H9 (cell line): ENCODE measurements around the gene ARL4D. TPM values are rescaled to one million over a fixed set of nuclear protein-coding genes. Genes with fewer than 3 reads are reported as not detected.

Experiments used
- DNase-seq: peaks from one replicate; pipeline ENCODE4 v3.0.0-alpha.2; 2017
- H2AFZ ChIP-seq: one replicate; pipeline ENCODE4 v1.6.1; 2013; ENCODE audit warnings: mild to moderate bottlenecking, low read length, control low read depth, moderate library complexity
- H2AK5ac ChIP-seq: 2 replicates; pipeline ENCODE4 v1.6.1; 2013; ENCODE audit warnings: low read length, control low read depth, mixed read lengths; ENCODE audit not compliant: insufficient read length
- H2BK120ac ChIP-seq: one replicate; pipeline ENCODE4 v1.6.1; 2013; ENCODE audit warnings: low read depth, mild to moderate bottlenecking, low read length, control low read depth, inconsistent platforms; ENCODE audit not compliant: poor library complexity, severe bottlenecking
- H2BK12ac ChIP-seq: 2 replicates; pipeline ENCODE4 v1.6.1; 2013; ENCODE audit warnings: low read length, control low read depth, mixed read lengths, low read depth; ENCODE audit not compliant: insufficient read length
- H2BK15ac ChIP-seq: 2 replicates; pipeline ENCODE4 v1.6.1; 2013; ENCODE audit warnings: low read depth, low read length, control low read depth
- H2BK20ac ChIP-seq: one replicate; pipeline ENCODE4 v1.6.1; 2013; ENCODE audit warnings: low read depth, mild to moderate bottlenecking, low read length, control low read depth, inconsistent platforms; ENCODE audit not compliant: poor library complexity, severe bottlenecking
- H2BK5ac ChIP-seq: 2 replicates; pipeline ENCODE4 v1.6.1; 2013; ENCODE audit warnings: low read length, control low read depth, mixed read lengths; ENCODE audit not compliant: insufficient read length
- H3K14ac ChIP-seq: 2 replicates; pipeline ENCODE4 v1.6.1; 2013; ENCODE audit warnings: low read length, control low read depth; ENCODE audit not compliant: insufficient read depth
- H3K18ac ChIP-seq: 2 replicates; pipeline ENCODE4 v1.6.1; 2013; ENCODE audit warnings: low read depth, mild to moderate bottlenecking, mixed read lengths, low read length, control low read depth; ENCODE audit not compliant: insufficient read length
- H3K23ac ChIP-seq: 2 replicates; pipeline ENCODE4 v1.6.1; 2013; ENCODE audit warnings: low read length, control low read depth, mixed read lengths, low read depth; ENCODE audit not compliant: insufficient read length
- H3K23me2 ChIP-seq: 2 replicates; pipeline ENCODE4 v1.6.1; 2013; ENCODE audit warnings: low read depth, mild to moderate bottlenecking, mixed read lengths, low read length, control low read depth; ENCODE audit not compliant: insufficient read length, poor library complexity, severe bottlenecking
- H3K27ac ChIP-seq: 2 replicates; pipeline ENCODE4 v1.5.1; 2013; ENCODE audit warnings: low read length, control low read depth, mixed read lengths, low read depth; ENCODE audit not compliant: insufficient read length
- H3K27me3 ChIP-seq: 2 replicates; pipeline ENCODE4 v1.6.1; 2013; ENCODE audit warnings: low read length, control low read depth, inconsistent platforms; ENCODE audit not compliant: insufficient read depth
- H3K4ac ChIP-seq: 2 replicates; pipeline ENCODE4 v1.6.1; 2013; ENCODE audit warnings: low read depth, mild to moderate bottlenecking, control low read depth, inconsistent platforms, low read length, moderate library complexity
- H3K4me1 ChIP-seq: 2 replicates; pipeline ENCODE4 v1.6.1; 2013; ENCODE audit warnings: low read length, control low read depth, inconsistent platforms; ENCODE audit not compliant: insufficient read depth
- H3K4me2 ChIP-seq: 2 replicates; pipeline ENCODE4 v1.6.1; 2013; ENCODE audit warnings: low read length, control low read depth, mixed read lengths; ENCODE audit not compliant: insufficient read length, insufficient read depth
- H3K56ac ChIP-seq: 2 replicates; pipeline ENCODE4 v1.6.1; 2013; ENCODE audit warnings: low read depth, mild to moderate bottlenecking, mixed read lengths, low read length, control low read depth; ENCODE audit not compliant: insufficient read length
- H3K79me1 ChIP-seq: 2 replicates; pipeline ENCODE4 v1.6.1; 2013; ENCODE audit warnings: low read depth, mild to moderate bottlenecking, moderate library complexity, low read length, control low read depth, inconsistent platforms; ENCODE audit not compliant: insufficient read depth, poor library complexity, severe bottlenecking
- H3K79me2 ChIP-seq: 2 replicates; pipeline ENCODE4 v1.6.1; 2013; ENCODE audit warnings: low read length, control low read depth, inconsistent platforms; ENCODE audit not compliant: insufficient read depth
- H3K9ac ChIP-seq: 2 replicates; pipeline ENCODE4 v1.6.1; 2013; ENCODE audit warnings: low read length, control low read depth, mixed read lengths; ENCODE audit not compliant: insufficient read length; ENCODE audit errors: extremely low read depth
- H3K9me3 ChIP-seq: one replicate; pipeline ENCODE4 v1.6.1; 2013; ENCODE audit warnings: low read depth, low read length, inconsistent platforms; ENCODE audit not compliant: control insufficient read depth
- H3T11ph ChIP-seq: one replicate; pipeline ENCODE4 v1.6.1; 2013; ENCODE audit warnings: mild to moderate bottlenecking, low read length, control low read depth, inconsistent platforms
- H4K20me1 ChIP-seq: one replicate; pipeline ENCODE4 v1.6.1; 2013; ENCODE audit not compliant: control insufficient read depth, insufficient read length, insufficient read depth
- H4K5ac ChIP-seq: 2 replicates; pipeline ENCODE4 v1.6.1; 2013; ENCODE audit warnings: low read depth, mild to moderate bottlenecking, mixed read lengths, low read length, control low read depth; ENCODE audit not compliant: insufficient read length
- H4K8ac ChIP-seq: replicated peaks from 2 replicates; pipeline ENCODE4 v1.6.1; 2013; ENCODE audit warnings: low read length, control low read depth, mixed read lengths, low read depth; ENCODE audit not compliant: insufficient read length
- H4K91ac ChIP-seq: 2 replicates; pipeline ENCODE4 v1.6.1; 2013; ENCODE audit warnings: low read depth, mild to moderate bottlenecking, moderate library complexity, mixed read lengths, low read length, control low read depth; ENCODE audit not compliant: insufficient read length
- H3K27ac Mint-ChIP-seq, 3 experiments: 2 replicates in 2 of 3; 3 replicates in 1 of 3; pipeline ENCODE4 v1.8.0; 2020 to 2021; ENCODE audit warnings: mixed read lengths in 3 of 3, mild to moderate bottlenecking in 1 of 3, moderate library complexity in 1 of 3
- H3K27me3 Mint-ChIP-seq: 2 replicates; pipeline ENCODE4 v1.8.0; 2021; ENCODE audit warnings: low read depth, mild to moderate bottlenecking, moderate library complexity, mixed read lengths
- H3K36me3 Mint-ChIP-seq, 3 experiments: 2 replicates in 2 of 3; 3 replicates in 1 of 3; pipeline ENCODE4 v1.8.0; 2020 to 2021; ENCODE audit warnings: low read depth in 3 of 3, mixed read lengths in 3 of 3; ENCODE audit not compliant: insufficient read depth in 1 of 3
- H3K4me1 Mint-ChIP-seq, 2 experiments: 2 replicates each; pipeline ENCODE4 v1.8.0; 2020; ENCODE audit warnings: mixed read lengths in 2 of 2
- H3K4me3 Mint-ChIP-seq, 2 experiments: 2 replicates in 1 of 2; 3 replicates in 1 of 2; pipeline ENCODE4 v1.8.0; 2020 to 2021; ENCODE audit warnings: mild to moderate bottlenecking in 2 of 2, mixed read lengths in 2 of 2, moderate library complexity in 1 of 2
- H3K9me3 Mint-ChIP-seq, 2 experiments: 2 replicates in 1 of 2; 3 replicates in 1 of 2; pipeline ENCODE4 v1.8.0; 2020; ENCODE audit warnings: mild to moderate bottlenecking in 2 of 2, mixed read lengths in 2 of 2, moderate library complexity in 1 of 2
- CTCF ChIP-seq: fragments of 200-600 bp; sonication (generic); conservative IDR thresholded peaks from 3 replicates; pipeline ENCODE4 v1.8.0; 2021; ENCODE audit warnings: antibody characterized with exemption, mild to moderate bottlenecking
- WGBS: extraction: QIAGEN DNeasy Blood & Tissue Kit; methylation state at CpG from one replicate; pipeline ENCODE4 v1.1.7; 2013; ENCODE audit warnings: missing lambda C conversion rate, low lambda C conversion rate, mixed read lengths; ENCODE audit not compliant: insufficient read length; ENCODE audit errors: extremely low coverage; 5-methylcytosine and 5-hydroxymethylcytosine counted together
- total RNA-seq: library from RNA; stranded (reverse); gene quantifications from 2 replicates; pipeline ENCODE4 v1.2.1, GENCODE V29; 2021

ARL4D gene
- total RNA-seq, 1 experiment from 2014 or later = 6.2 TPM

- peaks cover 2 to 6% of the 10 kb centered on the region in 2 experiments; a peak in 2 of 4 replicates for H3K4me1 Mint-ChIP-seq
- Histone ChIP-seq H4K91ac (no peak overlapping the region), H3K27ac (no peak overlapping the region), H2BK20ac (no peak overlapping the region), H3K18ac (no peak overlapping the region), H3K4me2 (no peak overlapping the region), H3K79me1 (no peaks in the 10 kb centered on the region), H3K4ac (no peak overlapping the region), H3T11ph (no peak overlapping the region), H2AFZ (no peak overlapping the region), H3K14ac (no peak overlapping the region), H3K4me1 (no peaks in the 10 kb centered on the region), H2BK15ac (no peak overlapping the region), H4K20me1 (no peaks in the 10 kb centered on the region), H3K27me3 (no peaks in the 10 kb centered on the region), H2BK5ac (no peak overlapping the region), H2BK120ac (no peak overlapping the region), H2BK12ac (no peak overlapping the region), H4K5ac (no peak overlapping the region), H3K79me2 (no peaks in the 10 kb centered on the region), H3K56ac (no peak overlapping the region), H3K9ac (no peak overlapping the region), H3K23ac (no peak overlapping the region), H2AK5ac (no peak overlapping the region), H3K9me3 (no peaks in the 10 kb centered on the region), H4K8ac (no peak overlapping the region), H3K23me2 (no peaks in the 10 kb centered on the region)
- no CpG with 5 or more reads among the region's 13 CpGs for WGBS
- H3K9me3 Mint-ChIP-seq = no peaks in the 10 kb centered on the region
- H3K36me3 Mint-ChIP-seq = no peaks in the 10 kb centered on the region
- no peak for TF ChIP-seq CTCF
- peaks cover 7% of the 10 kb centered on the region for H3K27me3 Mint-ChIP-seq
- H3K27ac Mint-ChIP-seq = no peak overlapping the region
- H3K4me3 Mint-ChIP-seq = no peak overlapping the region
- no peak for DNase-seq
Measured at GRCh38 chr17:43416998-43417890, 18.5 kb downstream of the ARL4D start.
